Measurements from ENCODE around the gene DTWD2.
"Not testable (repeated sequence)": the region's sequence is repeated elsewhere in the genome, so short reads cannot be mapped to it uniquely, and the experiment has no call there.

The DTWD2 gene

GRCh38 chr5:118946138-118946800 is 42.1 kb downstream of the DTWD2 start:
- no peak for DNase-seq

GRCh38 chr5:118937393-118938061 is 50.8 kb downstream of the DTWD2 start:
- no peak for DNase-seq

GRCh38 chr5:118933703-118934102 is 54.6 kb downstream of the DTWD2 start:
- DNase-seq: no peak

- DNase-seq: no peak
Measured at GRCh38 chr5:118931564-118931963, 56.8 kb downstream of the DTWD2 start.

GRCh38 chr5:118924006-118924389 is 64.3 kb downstream of the DTWD2 start:
- DNase-seq: no peak

GRCh38 chr5:118923295-118924005 is 64.9 kb downstream of the DTWD2 start:
- DNase-seq: no peak

- no peak for DNase-seq
Measured at GRCh38 chr5:118921866-118922265, 66.5 kb downstream of the DTWD2 start.

- no peak for DNase-seq
Measured at GRCh38 chr5:118919016-118919415, 69.3 kb downstream of the DTWD2 start.

GRCh38 chr5:118918232-118918631 is 70.1 kb downstream of the DTWD2 start:
- DNase-seq: no peak

GRCh38 chr5:118907536-118907935 is 80.8 kb downstream of the DTWD2 start:
- not testable (repeated sequence) for DNase-seq

GRCh38 chr5:118906947-118907346 is 81.4 kb downstream of the DTWD2 start:
- no peak for DNase-seq

- DNase-seq: no peak
Measured at GRCh38 chr5:118905196-118905595, 83.2 kb downstream of the DTWD2 start.

GRCh38 chr5:118902656-118903438 is 85.5 kb downstream of the DTWD2 start:
- DNase-seq: no peak

- DNase-seq: no peak
Measured at GRCh38 chr5:118894709-118895108, 93.6 kb downstream of the DTWD2 start.

- no peak for DNase-seq
Measured at GRCh38 chr5:118891252-118891651, 97.1 kb downstream of the DTWD2 start.

- DNase-seq: no peak
Measured at GRCh38 chr5:118889165-118889564, 99.2 kb downstream of the DTWD2 start.

- DNase-seq: no peak
Measured at GRCh38 chr5:118888556-118888955, 99.8 kb downstream of the DTWD2 start.

GRCh38 chr5:118883362-118883761 is 105.0 kb downstream of the DTWD2 start:
- DNase-seq: no peak

GRCh38 chr5:118882666-118883065 is 105.7 kb downstream of the DTWD2 start:
- DNase-seq: no peak

- not testable (repeated sequence) for DNase-seq
Measured at GRCh38 chr5:118876852-118877251, 111.5 kb downstream of the DTWD2 start.

GRCh38 chr5:118875131-118875530 is 113.2 kb downstream of the DTWD2 start:
- DNase-seq: no peak

- no peak for DNase-seq
Measured at GRCh38 chr5:118873417-118873816, 114.9 kb downstream of the DTWD2 start.

- DNase-seq: no peak
Measured at GRCh38 chr5:118863345-118863744, 125.0 kb downstream of the DTWD2 start.

Measured in activated CD4-positive, alpha-beta T cell treated with anti-CD3 and anti-CD28 coated beads, Interleukin-2, amount 50 U/mL, for 4 hours (primary cell).